HG02885 (cell line): ENCODE measurements around the gene UPF1.

ENCODE experiments used
- ATAC-seq: cut with Tn5 transposase; IDR thresholded peaks from one replicate; pipeline ENCODE4 v1.9.1; 2021; ENCODE audit warnings: mild to moderate bottlenecking; ENCODE audit not compliant: unreplicated experiment, poor library complexity

UPF1 gene

DNA sequence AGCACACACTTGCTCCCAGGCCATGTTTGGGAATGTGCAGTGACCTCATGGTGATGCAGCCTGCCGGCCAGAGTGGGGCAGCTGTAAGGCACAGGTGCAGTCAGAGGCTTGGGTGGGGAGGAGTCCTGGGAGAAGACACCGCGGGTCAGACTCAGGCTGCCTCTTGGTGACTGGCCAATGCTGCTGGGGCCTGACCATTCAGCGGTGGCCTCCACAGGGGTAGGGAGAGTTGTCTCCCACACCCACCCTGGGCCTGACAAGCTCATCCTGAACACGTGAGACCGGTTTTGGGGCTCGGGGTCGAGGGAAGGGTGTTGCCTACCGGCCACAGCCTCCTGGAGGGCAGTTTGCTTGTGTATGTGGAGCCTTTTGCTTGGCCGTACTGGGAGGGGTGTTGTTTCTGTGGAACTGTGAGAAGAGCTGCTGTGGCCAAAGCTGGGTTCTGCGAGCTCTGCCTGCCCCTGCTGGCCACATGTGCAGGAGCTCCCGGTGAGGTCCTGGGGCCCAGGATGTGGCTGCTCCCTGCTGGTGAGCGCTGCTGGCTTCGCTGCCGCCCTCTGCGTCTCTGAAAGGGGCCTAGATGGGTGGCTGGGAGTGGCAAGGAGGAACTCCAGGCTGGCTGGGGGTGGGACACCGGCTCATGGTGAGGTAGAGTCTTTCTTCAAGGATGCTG is 22.1 kb downstream of the UPF1 start:
- no peak for ATAC-seq

DNA sequence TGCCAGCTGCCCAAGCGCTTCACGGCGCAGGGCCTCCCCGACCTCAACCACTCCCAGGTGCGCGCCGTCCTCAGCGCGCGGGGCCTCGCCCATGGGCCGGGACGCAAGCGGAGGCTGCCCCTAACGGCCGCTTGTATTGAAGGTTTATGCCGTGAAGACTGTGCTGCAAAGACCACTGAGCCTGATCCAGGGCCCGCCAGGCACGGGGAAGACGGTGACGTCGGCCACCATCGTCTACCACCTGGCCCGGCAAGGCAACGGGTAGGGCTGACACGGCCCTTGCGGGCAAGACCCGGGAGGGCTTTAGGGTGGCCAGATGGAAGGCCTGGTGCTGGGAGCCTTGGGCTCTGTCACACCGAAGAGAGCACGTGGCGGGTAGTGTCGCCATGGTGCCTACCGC is 23.2 kb downstream of the UPF1 start:
- no peak for ATAC-seq

GRCh38 chr19:18855647-18856384 is 24.1 kb downstream of the UPF1 start:
- ATAC-seq = no peak

- no peak for ATAC-seq
Observed at GRCh38 chr19:18856385-18857126, 24.8 kb downstream of the UPF1 start.

- ATAC-seq = no peak
Observed at GRCh38 chr19:18857223-18857622, 25.5 kb downstream of the UPF1 start.

DNA sequence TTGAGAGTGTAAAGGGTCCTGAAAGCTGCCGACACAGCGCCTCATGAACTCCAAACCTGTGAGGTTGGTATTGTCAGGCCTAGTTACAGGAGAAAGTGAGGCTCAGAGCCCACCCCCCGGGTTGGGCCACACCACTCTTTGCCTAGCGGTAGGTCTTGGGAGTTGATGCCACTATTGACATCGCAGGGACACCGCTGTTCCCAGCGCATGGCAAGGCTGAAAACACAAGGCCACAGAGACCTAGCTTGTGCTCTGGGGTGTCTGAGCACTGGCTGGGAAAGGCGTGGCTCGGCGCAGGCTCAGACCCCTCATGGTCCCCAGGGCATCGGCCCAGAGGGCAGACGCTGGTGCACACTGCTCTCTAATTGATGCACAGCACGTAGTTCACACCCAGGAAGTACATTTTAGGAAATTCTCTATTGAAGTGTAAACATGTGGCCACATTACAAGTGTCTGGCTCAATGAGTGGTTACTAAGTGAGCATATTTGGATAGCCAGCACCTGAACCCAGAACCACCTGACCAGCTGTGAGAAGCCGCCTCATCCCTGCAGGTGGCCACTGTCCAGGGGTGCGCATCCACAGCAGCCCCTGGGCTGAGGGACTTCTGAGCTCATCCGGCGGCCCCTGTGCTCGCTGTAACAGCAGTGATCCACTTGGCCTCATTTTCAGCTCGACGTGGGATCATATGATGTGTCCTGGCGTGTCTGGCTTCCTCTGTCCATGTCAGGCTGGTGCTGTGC is 27.3 kb downstream of the UPF1 start:
- ATAC-seq = no peak

DNA sequence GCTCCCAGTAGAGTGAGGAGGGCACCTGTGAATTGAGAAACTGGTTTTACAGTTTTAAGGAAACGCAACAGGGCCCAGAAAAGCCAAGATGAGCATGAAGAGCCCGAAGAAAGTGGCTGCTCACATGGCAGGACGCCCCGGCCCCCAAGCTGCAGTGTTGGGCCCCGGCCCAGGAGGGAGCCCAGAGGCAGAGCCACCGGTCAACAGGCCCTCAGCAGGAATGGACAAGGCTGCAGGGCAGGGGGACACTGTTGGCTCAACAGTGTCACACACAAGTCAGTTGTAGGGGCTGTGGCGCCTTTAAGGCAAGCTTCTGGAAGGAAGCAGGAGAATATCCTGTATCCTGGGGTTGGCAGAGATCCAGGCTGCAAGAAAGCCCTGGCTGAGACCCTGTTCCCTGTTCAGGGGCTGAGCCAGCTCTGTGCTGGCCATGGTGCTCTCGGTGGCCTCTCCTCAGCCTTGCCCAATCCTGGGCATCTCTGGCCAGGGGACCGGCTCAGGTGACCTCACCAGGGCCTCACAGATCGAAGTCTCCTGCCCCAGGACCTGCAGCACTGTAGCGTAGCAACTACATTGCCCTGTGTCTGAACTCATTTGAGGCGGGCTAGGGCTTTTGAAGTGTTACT is 28.0 kb downstream of the UPF1 start:
- ATAC-seq = no peak

DNA sequence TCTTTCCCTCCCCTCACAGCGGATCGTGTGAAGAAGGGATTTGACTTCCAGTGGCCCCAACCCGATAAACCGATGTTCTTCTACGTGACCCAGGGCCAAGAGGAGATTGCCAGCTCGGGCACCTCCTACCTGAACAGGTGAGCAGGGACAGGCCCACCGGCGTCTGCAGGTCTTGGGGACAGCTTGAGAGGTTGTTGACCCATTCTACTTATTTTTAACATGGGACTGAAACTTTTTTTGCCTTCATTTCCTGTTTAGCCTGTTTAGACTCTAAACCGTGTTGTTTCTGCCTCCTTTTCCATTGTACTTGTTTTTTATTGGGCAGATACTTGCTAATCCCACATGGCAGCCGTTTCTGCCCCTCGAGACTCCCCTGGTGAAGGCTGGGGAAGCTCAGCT is 28.5 kb downstream of the UPF1 start:
- no peak for ATAC-seq

- no peak for ATAC-seq
Observed at GRCh38 chr19:18860725-18861124, 29.0 kb downstream of the UPF1 start.

DNA sequence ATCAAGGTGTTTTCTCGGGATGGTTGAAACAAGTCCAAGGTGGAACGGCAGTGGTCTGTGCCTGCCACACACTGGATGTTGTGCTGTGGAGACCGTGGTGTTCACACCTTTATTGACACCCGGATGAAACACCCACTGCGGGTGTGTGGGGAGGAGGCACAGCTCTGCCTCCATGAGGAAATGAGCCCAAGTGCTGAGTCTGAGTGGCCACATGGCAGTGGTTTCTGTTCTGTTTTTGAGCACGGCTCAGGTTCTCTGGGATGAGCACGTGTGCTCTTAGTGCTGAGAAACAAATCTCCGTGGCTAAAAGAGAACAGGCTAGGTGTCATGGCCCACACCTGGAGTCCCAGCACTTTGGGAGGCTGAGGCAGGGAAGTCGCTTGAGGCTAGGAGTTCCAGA is 29.5 kb downstream of the UPF1 start:
- no peak for ATAC-seq

GRCh38 chr19:18861917-18862316 is 30.2 kb downstream of the UPF1 start:
- no peak for ATAC-seq

- no peak for ATAC-seq
Observed at GRCh38 chr19:18862976-18863842, 31.4 kb downstream of the UPF1 start.

DNA sequence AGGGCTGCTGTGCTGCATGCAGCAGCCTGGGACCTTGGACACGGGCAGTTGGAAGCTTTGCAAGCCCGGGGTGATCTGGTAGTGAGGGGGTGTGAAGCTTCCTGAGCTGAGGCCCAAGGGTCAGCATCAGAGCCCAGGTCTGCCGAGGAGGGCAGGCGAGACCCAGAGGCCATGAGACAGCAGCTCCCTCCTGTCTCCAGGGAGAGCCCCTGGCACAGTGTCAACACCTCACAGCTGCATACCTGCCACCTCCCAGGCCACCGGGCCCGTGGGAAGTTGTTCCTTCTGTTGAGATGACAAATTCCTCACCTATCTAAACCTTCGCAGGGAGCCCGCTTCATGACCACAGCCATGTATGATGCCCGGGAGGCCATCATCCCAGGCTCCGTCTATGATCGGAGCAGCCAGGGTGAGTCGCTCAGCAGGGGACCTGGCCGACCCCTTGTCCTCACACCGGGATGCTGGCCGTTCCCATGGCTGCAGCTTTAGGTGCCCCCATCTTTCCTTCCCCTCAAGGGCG is 32.1 kb downstream of the UPF1 start:
- ATAC-seq = no peak

- ATAC-seq = no peak
Observed at GRCh38 chr19:18865106-18865972, 33.6 kb downstream of the UPF1 start.

GRCh38 chr19:18865973-18866799 is 34.4 kb downstream of the UPF1 start:
- peak; percentile 68 for ATAC-seq

GRCh38 chr19:18866800-18867123 is 35.0 kb downstream of the UPF1 start:
- ATAC-seq = no peak

- no peak for ATAC-seq
Observed at GRCh38 chr19:18867199-18867598, 35.4 kb downstream of the UPF1 start.
